GM12865 (cell line): Measurements from ENCODE around the gene TSC22D4.
A peak's percentile ranks its signal among the peaks of the same experiment; 100 is the strongest.

ENCODE experiments used
- DNase-seq: peaks from one replicate; pipeline ENCODE4 v3.0.0; 2010; ENCODE audit warnings: low read depth
- H3K4me3 ChIP-seq: 2 replicates; pipeline ENCODE4 v1.5.1; 2011; ENCODE audit warnings: mild to moderate bottlenecking, low read depth, low read length, control low read depth
- CTCF ChIP-seq: IDR thresholded peaks from 2 replicates; pipeline ENCODE4 v1.5.1; 2011; ENCODE audit warnings: low read length, control low read depth, low read depth, inconsistent platforms; ENCODE audit not compliant: insufficient read depth; ENCODE audit errors: missing control alignments

The TSC22D4 gene

GRCh38 chr7:100437150-100438100 lies 41.6 kb downstream of the TSC22D4 start:
- DNase-seq: no peak
- no peak for TF ChIP-seq CTCF
- H3K4me3 ChIP-seq: peak overlapping the region; percentile 83

DNA sequence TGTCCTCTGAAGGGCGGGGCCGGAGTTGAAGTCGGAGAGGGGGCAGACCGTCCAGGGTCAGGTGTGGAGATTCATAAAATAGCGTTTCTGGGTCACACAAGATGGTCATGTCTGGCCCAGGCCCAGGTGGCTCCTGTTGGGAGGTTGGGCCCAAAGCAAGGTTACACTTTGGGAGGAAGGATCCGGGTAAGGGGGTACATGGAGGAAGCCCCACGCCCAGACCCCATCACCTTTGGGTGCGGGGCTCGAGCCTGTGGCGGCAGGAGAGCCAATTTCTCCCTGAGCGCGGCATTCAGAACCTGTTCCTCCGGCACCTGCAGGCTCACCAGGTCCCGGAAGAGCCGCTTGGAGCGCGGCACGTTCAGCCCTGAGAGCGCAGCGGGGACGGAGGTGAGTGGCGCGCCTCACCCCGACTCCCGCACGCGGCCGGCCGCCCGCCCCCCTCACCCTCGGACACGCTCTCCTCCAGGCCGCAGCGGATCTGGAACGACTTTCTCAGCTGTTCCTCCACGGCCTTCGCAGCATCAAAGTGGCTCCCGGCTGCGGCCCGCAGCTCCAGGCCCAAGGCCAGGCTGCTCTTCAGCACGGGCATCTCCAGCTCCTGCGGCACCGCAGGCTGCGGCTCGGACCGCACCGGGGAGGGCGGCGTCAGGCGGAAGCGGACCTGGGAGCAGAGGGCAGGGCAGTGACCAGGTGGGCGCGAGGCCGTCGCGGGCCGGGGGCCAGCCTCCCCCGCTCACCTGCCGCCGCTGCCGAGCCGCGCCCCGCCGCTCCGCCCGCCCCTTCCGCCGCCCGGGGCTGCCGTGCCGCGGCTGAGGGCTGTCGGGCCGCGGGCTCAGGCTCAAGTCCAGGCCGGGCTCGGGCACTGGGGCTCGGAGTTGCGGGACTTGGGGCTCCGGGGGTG lies 43.4 kb downstream of the TSC22D4 start:
- peak; percentile 69 for DNase-seq
- H3K4me3 ChIP-seq: peak overlapping the region; percentile 83
- TF ChIP-seq CTCF: no peak

DNA sequence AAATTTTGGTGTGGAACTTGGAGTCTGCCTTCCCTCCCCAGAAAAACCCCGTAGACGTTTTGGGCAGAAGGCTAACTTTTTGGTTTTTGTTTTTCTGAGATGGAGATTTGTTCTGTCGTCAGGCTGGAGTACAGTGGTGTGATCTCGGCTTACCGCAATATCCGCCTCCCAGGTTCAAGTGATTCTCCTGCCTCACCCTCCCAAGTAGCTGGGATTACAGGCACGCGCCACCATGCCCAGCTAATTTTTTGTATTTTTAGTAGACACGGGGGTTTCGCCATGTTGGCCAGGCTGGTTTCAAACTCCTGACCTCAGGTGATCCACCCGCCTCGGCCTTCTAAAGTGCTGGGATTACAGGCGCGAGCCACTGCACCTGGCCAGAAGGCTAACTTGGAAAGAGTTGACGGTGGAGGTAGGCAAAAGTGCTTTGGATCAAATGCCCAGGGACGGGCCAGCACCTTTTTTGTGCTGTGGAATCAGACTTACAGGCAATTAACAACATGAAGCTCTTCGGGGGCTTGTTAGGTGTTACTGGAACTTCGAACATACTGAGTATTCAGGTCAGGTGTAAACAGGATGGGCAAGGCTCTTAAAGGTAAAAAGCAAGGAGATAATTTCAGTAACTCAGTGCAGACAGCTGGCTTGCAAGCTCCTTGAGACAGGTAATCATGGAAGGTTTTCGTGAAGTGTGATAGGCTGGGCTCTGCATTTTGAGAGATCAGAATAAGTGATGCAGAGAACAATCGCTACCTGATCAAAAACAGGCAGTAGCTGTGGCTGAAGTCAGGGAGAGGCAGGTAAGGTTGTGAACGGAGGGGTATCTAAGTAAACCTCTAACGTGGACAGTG lies 44.5 kb downstream of the TSC22D4 start:
- H3K4me3 ChIP-seq: peak overlapping the region; percentile 83
- no peak for TF ChIP-seq CTCF
- DNase-seq: no peak

DNA sequence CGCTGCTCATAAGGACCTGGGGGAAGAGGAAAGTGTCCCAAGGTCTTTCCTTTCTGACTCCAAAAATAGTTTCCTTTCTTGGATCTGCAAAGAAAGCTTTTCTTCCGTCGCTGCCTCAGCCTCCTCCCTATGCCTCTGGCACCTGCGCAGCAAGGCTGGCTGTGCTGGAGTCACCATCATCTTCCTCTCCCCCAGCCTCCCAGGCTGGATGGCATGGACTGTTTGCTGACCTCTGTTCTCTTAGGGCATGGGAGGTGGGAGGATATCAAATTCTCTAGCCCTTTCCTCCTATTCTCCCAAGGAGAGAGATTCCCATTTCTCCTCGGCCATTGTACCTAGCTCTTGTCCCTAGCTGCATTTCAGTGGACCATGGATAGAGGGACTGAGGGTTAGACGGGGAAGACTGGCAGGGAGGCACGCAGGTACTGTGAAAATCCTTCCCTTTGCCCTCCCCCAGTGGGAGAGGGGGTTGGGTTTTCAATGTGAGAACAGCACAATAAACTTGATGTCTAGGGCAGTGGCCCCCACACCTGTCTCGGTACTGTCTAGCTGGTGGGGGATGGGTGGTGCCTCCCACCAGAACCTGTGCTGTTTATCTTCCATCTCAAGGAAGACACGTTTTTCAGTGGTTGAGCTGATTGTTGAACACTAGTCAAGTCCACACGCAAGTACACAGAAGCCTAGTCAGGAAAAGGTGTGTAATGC lies 45.3 kb downstream of the TSC22D4 start:
- no peak overlapping the region for H3K4me3 ChIP-seq
- TF ChIP-seq CTCF: no peak
- no peak for DNase-seq

DNA sequence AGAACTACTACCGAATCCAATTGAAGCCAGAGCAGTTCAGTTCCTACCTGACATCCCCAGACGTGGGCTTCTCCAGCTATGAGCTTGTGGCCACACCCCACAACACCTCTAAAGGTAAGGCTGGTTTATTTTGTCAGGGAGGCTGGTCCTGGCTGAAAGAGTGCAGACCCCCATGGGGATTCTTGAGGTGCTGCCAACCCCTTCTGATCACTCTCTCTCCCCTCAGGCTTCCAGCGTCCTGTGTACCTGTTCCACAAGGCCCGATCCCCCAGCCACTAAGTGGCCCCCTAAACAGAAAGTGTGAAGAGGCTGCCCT lies 45.8 kb downstream of the TSC22D4 start:
- TF ChIP-seq CTCF: no peak
- no peak overlapping the region for H3K4me3 ChIP-seq
- DNase-seq: no peak
